ENCODE results near the gene CDH24. TPM values are rescaled to one million over a fixed set of nuclear protein-coding genes. Genes with fewer than 3 reads are reported as not detected.
A peak's percentile ranks its signal among the peaks of the same experiment; 100 is the strongest.

Gene CDH24
- total RNA-seq, 2 experiments from 2014 or later = 2.9 to 3.0 TPM

- H3K9me3 Mint-ChIP-seq = no peaks in the 10 kb centered on the region
- H3K36me3 Mint-ChIP-seq (ENCODE audit: low read depth) = peaks cover 41% of the 10 kb centered on the region
- H3K27ac Mint-ChIP-seq = no peak within 1 kb of the TSS
- no peaks in the 10 kb centered on the region for H3K27me3 Mint-ChIP-seq
- DNase-seq = peak; percentile 100
- peaks cover 34% of the 10 kb centered on the region for H3K4me1 Mint-ChIP-seq
- ChIA-PET POLR2A (interaction anchor here (0.8 to 1.4 kb wide), 7 partner anchors 24 to 506 kb away, joined by 3 to 12 read pairs (median 6); partner anchors contain the start of genes CEBPE and PABPN1), CTCF (interaction anchor here (0.6 to 2.8 kb wide), 10 partner anchors 8 to 445 kb away, joined by 3 to 19 read pairs (median 6); partner anchors contain the start of gene CDH24)
- no peak within 1 kb of the TSS for H3K4me3 Mint-ChIP-seq
Observed at GRCh38 chr14:23095196-23096108, 38.1 kb upstream of the CDH24 start, which contains the start of gene C14orf119. TSS of gene C14orf119 (plus strand) at chr14:23095505. CDS start at chr14:23097659, 2,154 bp downstream.

- Mint-ChIP-seq H3K9me3 (no peaks in the 10 kb centered on the region), H3K27me3 (no peaks in the 10 kb centered on the region), H3K4me1 (peaks cover 35% of the 10 kb centered on the region), H3K36me3 (ENCODE audit: low read depth) (peaks cover 48% of the 10 kb centered on the region), H3K27ac (no peak within 1 kb of the TSS), H3K4me3 (no peak within 1 kb of the TSS)
- ChIA-PET CTCF (interaction anchor here (0.6 to 2.8 kb wide), 10 partner anchors 9 to 446 kb away, joined by 3 to 19 read pairs (median 6); partner anchors contain the start of gene CDH24), POLR2A (interaction anchor here (0.5 to 1.4 kb wide), 8 partner anchors 18 to 502 kb away, joined by 3 to 12 read pairs (median 4); partner anchors contain the start of genes CEBPE and PABPN1)
- peak; percentile 79 for DNase-seq
Observed at GRCh38 chr14:23094666-23095195, 37.4 kb upstream of the CDH24 start, which contains the start of gene ACIN1. TSS of gene ACIN1 (minus strand) at chr14:23095136. CDS start at chr14:23095112, 24 bp downstream.

GRCh38 chr14:23093991-23094665 is 36.8 kb upstream of the CDH24 start:
- CTCF ChIA-PET = interaction anchor here (0.6 to 2.8 kb wide), 9 partner anchors 9 to 107 kb away, joined by 3 to 19 read pairs (median 8); partner anchors contain the start of gene CDH24
- H3K4me3 Mint-ChIP-seq = no peak overlapping the region
- no peak for DNase-seq

GRCh38 chr14:23093526-23093925 is 36.2 kb upstream of the CDH24 start:
- no peak for DNase-seq
- ChIA-PET POLR2A (no interaction called here), CTCF (interaction anchor here (2.3 to 2.8 kb wide), 3 partner anchors 16 to 35 kb away, joined by 11 to 19 read pairs (median 16); partner anchors contain the start of gene CDH24)
- H3K4me1 Mint-ChIP-seq = peaks cover 39% of the 10 kb centered on the region
- no peaks in the 10 kb centered on the region for H3K27me3 Mint-ChIP-seq
- no peak overlapping the region for H3K4me3 Mint-ChIP-seq
- no peak overlapping the region for H3K27ac Mint-ChIP-seq
- no peaks in the 10 kb centered on the region for H3K9me3 Mint-ChIP-seq
- H3K36me3 Mint-ChIP-seq (ENCODE audit: low read depth) = peaks cover 50% of the 10 kb centered on the region

More at GRCh38 chr14:23093991-23094665, 36.8 kb upstream of the CDH24 start:
- Mint-ChIP-seq H3K36me3 (ENCODE audit: low read depth) (peaks cover 52% of the 10 kb centered on the region), H3K9me3 (no peaks in the 10 kb centered on the region), H3K27ac (no peak overlapping the region), H3K27me3 (no peaks in the 10 kb centered on the region), H3K4me1 (peaks cover 39% of the 10 kb centered on the region)
- POLR2A ChIA-PET = interaction anchor here (0.5 to 1.4 kb wide), 7 partner anchors 17 to 501 kb away, joined by 3 to 12 read pairs (median 3); partner anchors contain the start of gene CEBPE

- CTCF ChIA-PET = interaction anchor here (1.8 to 4.1 kb wide), 2 partner anchors 16 to 25 kb away, joined by 5 to 21 read pairs; no protein-coding TSS in a partner anchor
- peaks cover 50% of the 10 kb centered on the region for H3K36me3 Mint-ChIP-seq (ENCODE audit: low read depth)
- H3K4me3 Mint-ChIP-seq = no peak overlapping the region
- no peaks in the 10 kb centered on the region for H3K9me3 Mint-ChIP-seq
- no peaks in the 10 kb centered on the region for H3K27me3 Mint-ChIP-seq
- peaks cover 39% of the 10 kb centered on the region for H3K4me1 Mint-ChIP-seq
- H3K27ac Mint-ChIP-seq = peak overlapping the region; percentile 61
- no peak for DNase-seq
- POLR2A ChIA-PET = no interaction called here
Observed at GRCh38 chr14:23093104-23093503, 35.8 kb upstream of the CDH24 start.

GRCh38 chr14:23091294-23092225 is 34.2 kb upstream of the CDH24 start:
- POLR2A ChIA-PET = no interaction called here
- Mint-ChIP-seq H3K4me1 (peaks cover 30% of the 10 kb centered on the region), H3K36me3 (ENCODE audit: low read depth) (peaks cover 48% of the 10 kb centered on the region)

GRCh38 chr14:23090254-23090636 is 32.9 kb upstream of the CDH24 start:
- H3K27ac Mint-ChIP-seq = no peak overlapping the region
- peaks cover 26% of the 10 kb centered on the region for H3K4me1 Mint-ChIP-seq
- ChIA-PET POLR2A (no interaction called here), CTCF (interaction anchor here (1.4 to 4.1 kb wide), 3 partner anchors 13 to 32 kb away, joined by 5 to 21 read pairs (median 19); no protein-coding TSS in a partner anchor)
- no peaks in the 10 kb centered on the region for H3K9me3 Mint-ChIP-seq
- no peak overlapping the region for H3K4me3 Mint-ChIP-seq
- no peak for DNase-seq
- H3K36me3 Mint-ChIP-seq (ENCODE audit: low read depth) = peaks cover 58% of the 10 kb centered on the region
- H3K27me3 Mint-ChIP-seq = no peaks in the 10 kb centered on the region

More at GRCh38 chr14:23091294-23092225, 34.2 kb upstream of the CDH24 start:
- Mint-ChIP-seq H3K4me3 (no peak overlapping the region), H3K27ac (no peak overlapping the region), H3K9me3 (no peaks in the 10 kb centered on the region), H3K27me3 (no peaks in the 10 kb centered on the region)
- CTCF ChIA-PET = interaction anchor here (0.5 to 4.1 kb wide), 8 partner anchors 14 to 396 kb away, joined by 3 to 21 read pairs (median 4); no protein-coding TSS in a partner anchor
- DNase-seq = no peak

GRCh38 chr14:23089498-23090253 is 32.4 kb upstream of the CDH24 start:
- no peak for DNase-seq
- H3K4me1 Mint-ChIP-seq = peaks cover 26% of the 10 kb centered on the region
- H3K27ac Mint-ChIP-seq = no peak overlapping the region
- no peaks in the 10 kb centered on the region for H3K9me3 Mint-ChIP-seq
- POLR2A ChIA-PET = no interaction called here
- peaks cover 59% of the 10 kb centered on the region for H3K36me3 Mint-ChIP-seq (ENCODE audit: low read depth)
- no peak overlapping the region for H3K4me3 Mint-ChIP-seq
- H3K27me3 Mint-ChIP-seq = no peaks in the 10 kb centered on the region
- CTCF ChIA-PET = interaction anchor here (0.6 to 4.1 kb wide), 4 partner anchors 12 to 377 kb away, joined by 3 to 21 read pairs (median 12); no protein-coding TSS in a partner anchor

- Mint-ChIP-seq H3K27me3 (no peaks in the 10 kb centered on the region), H3K9me3 (no peaks in the 10 kb centered on the region), H3K4me1 (peaks cover 11% of the 10 kb centered on the region), H3K4me3 (no peak overlapping the region), H3K27ac (no peak overlapping the region), H3K36me3 (ENCODE audit: low read depth) (peaks cover 46% of the 10 kb centered on the region)
- CTCF ChIA-PET = interaction anchor here (1.0 to 1.5 kb wide), 2 partner anchors 9 to 34 kb away, joined by 3 to 10 read pairs; no protein-coding TSS in a partner anchor
- DNase-seq = no peak
- POLR2A ChIA-PET = no interaction called here
Observed at GRCh38 chr14:23086565-23086964, 29.2 kb upstream of the CDH24 start.

GRCh38 chr14:23085458-23085857 is 28.1 kb upstream of the CDH24 start:
- Mint-ChIP-seq H3K9me3 (no peaks in the 10 kb centered on the region), H3K27me3 (no peaks in the 10 kb centered on the region), H3K4me3 (no peak overlapping the region), H3K36me3 (ENCODE audit: low read depth) (peaks cover 47% of the 10 kb centered on the region), H3K4me1 (peaks cover 9% of the 10 kb centered on the region), H3K27ac (no peak overlapping the region)
- DNase-seq = no peak
- ChIA-PET CTCF (interaction anchor here (1.0 to 1.5 kb wide), 3 partner anchors 8 to 35 kb away, joined by 3 to 10 read pairs (median 3); no protein-coding TSS in a partner anchor), POLR2A (no interaction called here)

Measured in activated CD4-positive, alpha-beta T cell treated with anti-CD3 and anti-CD28 coated beads, Interleukin-2, amount 10 ng/mL, durations not matched to agents 7 days and 5 days (primary cell).